ENCODE data around the gene FAM124A.

The FAM124A gene, protein sequence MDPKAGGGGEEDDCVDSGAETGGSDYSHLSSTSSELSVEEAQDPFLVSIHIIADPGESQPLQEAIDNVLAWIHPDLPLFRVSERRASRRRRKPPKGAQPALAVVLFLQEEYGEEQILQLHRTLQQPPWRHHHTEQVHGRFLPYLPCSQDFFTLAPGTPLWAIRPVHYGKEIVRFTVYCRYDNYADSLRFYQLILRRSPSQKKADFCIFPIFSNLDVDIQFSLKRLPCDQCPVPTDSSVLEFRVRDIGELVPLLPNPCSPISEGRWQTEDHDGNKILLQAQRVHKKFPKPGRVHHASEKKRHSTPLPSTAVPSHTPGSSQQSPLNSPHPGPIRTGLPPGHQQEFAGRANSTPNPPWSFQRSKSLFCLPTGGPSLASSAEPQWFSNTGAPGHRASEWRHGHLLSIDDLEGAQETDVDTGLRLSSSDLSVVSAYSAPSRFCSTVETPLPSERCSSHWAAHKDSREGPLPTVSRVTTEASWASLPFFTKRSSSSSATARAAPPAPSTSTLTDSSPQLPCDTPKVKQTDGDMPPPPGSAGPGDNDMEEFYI

DNA sequence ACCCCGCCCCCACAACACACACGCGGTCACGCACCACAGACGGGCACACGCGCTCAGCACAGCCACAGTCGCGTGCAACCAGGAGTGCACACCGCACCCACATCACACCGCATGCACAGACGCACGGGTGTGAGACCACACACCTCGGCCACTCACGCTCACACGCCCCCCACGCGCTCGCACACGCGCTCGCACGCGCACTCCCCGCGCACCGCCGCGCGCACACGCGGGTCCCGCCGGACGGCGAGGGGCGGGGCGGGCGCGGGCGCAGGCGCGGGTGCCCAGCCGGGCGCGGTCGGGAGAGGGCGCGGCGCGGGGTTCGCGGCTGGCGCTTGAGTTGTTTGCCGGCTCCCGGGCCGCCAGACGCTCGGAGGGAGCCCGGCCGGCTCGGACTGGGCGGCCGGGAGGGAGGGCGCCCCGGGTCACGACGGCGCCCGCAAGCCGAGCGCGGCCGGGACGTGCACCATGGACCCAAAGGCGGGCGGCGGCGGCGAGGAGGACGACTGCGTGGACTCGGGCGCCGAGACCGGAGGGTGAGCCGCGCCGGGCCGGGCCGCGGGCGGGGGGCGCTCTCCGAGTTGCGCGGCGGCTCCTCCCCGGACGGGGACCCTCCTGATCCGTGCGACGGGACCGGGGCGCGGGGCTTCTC lies at the start of gene FAM124A:
FAM124A (plus strand) TSS at position 362 of the 649 bp plus-strand sequence; CDS start at position 466, 104 bp downstream.
- DNase-seq (ENCODE audit: low read depth), result no peak

DNA sequence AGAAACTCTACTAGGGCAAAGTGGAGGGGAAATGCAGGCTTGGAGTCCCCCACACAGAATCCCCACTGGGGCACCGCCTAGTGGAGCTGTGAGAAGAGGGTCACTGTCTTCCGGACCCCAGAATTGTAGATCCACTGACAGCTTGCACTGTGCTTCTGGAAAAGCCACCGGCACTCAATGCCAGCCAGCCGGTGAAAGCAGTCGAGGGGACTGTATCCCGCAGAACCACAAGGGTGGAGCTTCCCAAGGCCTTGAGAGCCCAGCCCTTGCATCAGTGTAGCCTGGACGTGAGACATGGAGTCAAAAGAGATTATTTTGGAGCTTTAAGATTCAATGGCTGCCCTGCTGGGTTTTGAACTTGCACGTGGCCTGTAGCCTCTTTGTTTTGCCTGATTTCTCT lies 47.2 kb upstream of the FAM124A start:
- no peak for DNase-seq (ENCODE audit: low read depth)

DNA sequence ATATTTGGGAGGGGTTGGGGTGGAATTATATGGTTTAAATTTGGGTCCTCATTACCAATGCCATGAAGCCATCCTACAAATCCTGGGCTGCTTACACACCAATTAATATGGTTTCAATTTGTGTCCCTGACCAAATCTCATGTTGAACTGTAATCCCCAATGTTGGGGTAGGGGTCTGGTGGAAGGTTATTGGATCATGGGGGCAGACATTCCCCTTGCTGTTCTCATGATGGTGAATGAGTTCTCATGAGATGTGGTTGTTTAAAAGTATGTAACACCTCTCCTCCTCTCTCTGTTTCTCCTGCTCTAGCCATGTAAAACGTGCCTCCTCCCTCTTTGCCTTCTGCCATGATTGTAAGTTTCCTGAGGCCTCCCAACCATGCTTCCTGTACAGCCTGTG lies 46.6 kb upstream of the FAM124A start:
- no peak for DNase-seq (ENCODE audit: low read depth)

DNA sequence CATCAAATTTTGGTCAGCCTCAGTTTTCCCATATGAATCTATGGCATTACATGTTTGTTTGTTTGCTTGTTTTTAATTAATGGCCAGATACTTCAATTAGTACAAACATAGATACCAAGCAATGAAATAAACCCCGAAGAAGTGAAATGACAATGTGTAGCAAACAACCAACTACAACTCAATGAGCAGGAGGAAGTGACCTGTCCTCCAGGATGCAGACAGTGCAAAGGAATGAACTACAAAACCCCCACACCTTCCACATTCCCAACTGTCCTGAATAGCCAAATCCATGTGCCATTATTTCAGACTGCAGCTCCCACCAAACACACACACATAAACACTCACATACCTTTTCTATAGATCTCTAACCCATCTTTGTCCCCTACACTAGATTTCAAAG lies 45.0 kb upstream of the FAM124A start:
- DNase-seq (ENCODE audit: low read depth), result no peak

DNA sequence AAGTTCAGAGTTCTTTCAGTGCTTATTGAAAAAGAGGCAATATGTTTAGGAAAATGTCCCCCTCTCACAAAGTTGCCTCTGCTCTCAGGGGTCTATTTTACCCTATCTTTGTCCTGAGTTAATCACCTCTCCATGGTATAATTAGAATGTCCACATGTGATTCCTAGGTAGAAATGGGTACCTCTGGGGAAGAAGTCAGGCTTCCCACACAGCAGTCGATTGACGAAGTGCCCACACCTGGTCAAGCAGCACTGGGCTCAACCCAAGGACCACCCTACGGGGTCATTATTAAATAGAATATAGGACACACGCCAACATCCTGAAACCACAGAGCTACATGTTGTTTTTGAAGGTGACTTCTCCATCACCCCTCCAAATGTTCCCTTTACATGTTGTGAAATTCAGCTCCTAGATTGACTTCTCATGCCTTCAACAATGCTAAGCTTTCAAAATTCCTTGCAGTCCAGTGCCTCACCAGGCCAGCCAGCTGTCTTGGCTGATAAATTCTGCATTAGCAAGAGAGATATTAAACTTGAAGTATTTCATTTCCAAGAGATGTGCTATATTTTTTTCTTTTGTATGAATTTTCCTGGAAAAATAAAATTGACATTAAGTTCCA lies 43.6 kb upstream of the FAM124A start:
- DNase-seq (ENCODE audit: low read depth), result no peak

DNA sequence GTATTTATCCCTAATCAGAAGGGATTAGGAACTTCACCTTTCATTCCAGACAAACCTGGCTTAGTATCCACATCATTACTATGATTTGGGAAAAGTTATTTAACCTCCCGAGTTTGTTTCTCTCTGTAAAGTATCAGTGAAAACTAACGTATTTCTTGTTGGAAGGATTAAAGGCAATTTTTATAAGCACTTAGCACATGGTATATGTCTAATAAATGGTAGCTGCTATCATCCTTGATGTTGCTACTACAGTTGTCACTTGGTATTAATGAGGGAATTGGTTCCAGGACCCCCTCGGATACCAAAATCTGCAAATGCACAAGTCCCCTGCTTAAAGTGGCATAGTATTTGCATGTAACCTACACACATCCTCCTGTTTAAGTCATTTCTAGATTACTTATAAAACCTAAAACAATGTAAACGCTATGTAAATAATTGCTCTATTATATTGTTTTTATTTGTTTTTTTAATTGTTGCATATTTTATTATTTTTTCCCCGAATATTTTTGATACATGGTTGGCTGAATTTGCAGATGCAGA lies 42.7 kb upstream of the FAM124A start:
- DNase-seq (ENCODE audit: low read depth), result no peak

DNA sequence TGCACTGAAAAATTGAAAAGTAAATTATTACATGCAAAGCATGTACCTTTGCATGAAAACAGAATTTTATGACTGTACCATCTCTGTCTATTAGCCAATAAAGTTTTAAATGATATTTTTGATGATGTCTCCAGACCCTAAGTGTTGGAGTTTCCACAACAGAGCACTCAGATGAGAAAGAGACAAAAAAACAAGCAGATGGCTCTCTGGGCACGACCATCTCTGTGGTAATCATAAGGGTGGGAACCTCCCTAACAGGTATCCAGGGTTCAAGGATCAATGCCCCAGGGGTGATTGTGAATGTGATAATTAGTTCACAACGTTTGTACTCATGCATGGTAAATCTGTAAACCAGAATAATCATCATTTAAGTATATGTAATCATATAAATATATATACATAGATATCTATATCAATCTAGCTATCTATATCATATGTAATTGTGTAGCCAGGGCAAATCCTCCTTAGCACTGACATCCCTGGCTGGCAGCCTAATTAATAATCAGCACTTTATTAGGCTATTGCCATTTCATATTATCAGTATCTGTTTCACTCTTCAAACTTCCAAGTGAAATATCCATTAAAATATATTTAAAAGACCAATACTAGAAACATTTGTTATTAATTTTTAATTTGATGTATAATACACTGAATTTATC lies 41.2 kb upstream of the FAM124A start:
- DNase-seq (ENCODE audit: low read depth), result no peak

DNA sequence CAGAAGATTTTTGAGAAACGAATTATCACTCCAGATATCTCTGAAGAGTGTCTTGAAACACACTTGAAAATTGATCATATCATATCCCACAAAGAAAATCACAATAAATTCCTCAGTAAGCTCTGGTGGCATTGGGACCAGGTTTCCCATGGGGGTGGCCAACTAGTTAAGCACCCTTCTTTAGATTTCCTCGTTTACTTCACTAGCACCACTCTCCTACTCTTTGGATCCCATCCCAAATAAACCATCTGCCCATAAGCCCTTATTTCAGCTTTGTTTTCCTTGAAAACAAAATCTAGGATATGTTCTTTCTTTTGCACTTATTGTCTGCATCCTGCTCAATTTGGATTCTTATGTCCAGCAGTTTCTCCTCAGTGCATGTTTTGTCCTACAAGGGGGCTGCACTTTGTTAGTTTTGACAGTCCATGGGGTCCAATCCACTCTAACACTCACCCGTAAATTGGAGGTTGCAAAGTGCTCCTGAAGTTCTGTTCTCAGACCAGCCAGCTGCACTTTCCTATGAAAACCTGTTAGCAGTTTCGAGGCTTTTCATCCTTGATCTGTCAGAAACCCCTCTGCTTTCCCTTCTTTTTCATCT lies 40.3 kb upstream of the FAM124A start:
- DNase-seq (ENCODE audit: low read depth), result no peak

DNA sequence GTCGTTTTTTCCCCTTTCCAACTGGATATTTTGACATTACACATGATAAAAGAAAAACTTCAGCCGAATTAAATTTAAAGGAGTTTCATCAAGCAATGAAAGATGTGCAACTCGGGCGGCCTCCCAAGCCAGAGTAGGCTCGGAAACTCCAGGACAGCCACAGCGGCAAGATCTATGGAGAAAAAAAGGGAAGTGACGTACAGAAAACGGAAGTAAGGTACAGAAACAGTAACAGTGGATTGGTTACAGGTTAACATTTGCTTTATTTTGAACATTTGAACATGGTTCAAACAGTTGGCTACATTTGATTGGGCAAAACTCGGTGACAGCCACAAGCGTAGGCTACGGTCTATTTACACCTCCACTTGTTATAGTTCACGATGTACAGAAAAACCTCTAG lies 30.5 kb upstream of the FAM124A start:
- DNase-seq (ENCODE audit: low read depth), result no peak

DNA sequence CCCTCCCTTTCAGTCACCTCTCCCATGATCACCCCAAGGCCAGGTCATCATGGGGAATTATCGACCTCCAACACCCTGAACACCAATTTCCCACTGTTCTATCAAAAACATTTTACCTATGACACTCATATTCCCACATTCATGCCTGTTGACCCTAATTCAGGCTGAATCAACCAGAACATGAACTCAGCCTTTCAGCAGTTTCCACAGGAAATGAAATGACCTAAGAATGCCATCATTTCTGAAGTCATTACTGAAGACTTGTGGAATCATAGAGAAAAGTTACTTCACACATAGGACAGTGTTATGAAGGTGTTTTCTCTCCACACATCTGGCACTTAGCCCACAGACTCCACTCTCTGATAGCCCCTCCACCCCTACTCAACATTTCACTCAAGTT lies 29.9 kb upstream of the FAM124A start:
- no peak for DNase-seq (ENCODE audit: low read depth)

DNA sequence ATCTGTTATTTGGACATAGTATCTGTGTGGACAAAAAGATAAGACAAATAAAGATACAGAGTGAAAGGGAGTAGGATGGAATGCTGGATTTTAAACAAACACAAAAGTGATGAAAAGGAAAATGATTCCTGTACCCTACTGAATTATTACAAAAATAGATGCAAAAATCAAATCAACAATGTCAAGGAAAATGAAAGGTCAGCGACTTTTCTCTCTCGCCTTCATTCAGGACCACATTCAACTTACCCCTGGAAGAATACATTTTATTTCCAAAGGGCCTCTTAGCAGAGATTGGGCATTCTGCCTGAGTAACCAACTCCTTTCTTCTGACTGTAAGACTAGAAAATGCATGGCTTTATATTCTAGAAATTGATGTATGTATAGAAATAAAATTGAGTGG lies 28.8 kb upstream of the FAM124A start:
- no peak for DNase-seq (ENCODE audit: low read depth)

DNA sequence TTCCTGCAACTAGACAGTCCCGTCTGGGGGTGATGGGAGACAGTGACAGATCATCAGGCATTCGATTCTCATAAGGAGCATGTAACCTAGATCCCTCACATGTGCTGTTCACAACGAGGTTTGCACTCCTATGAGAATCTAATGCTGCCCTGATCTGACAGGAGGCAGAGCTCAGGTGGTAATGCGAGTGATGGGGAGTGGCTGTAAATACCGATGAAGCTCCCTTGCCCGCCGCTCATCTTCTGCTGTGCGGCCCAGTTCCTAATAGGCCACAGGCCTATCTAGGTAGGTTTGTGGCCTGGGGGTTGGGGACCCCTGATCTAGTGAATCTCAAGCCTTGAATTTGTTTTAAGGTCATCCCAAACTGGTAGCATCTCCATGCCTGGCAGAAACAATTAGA lies 27.3 kb upstream of the FAM124A start:
- DNase-seq (ENCODE audit: low read depth), result no peak

DNA sequence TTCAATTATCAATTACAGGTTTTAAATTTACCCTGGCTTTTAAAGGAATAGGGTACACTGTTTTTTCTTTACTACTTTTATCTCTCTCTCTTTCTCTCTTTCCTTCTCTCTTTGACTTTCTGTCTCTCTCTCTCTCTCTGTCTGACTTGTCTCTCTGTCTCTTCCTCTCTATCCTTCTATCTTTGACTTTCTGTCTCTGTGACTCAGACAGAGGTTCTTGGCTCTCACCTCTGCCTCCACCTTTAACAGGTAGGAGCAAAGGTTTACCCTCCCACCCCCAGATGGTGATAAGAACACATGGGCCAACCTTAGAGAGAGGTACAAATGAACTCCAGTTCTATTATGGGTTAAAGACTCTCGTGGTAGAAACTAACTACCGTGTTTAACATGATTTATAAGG lies 20.3 kb upstream of the FAM124A start:
- no peak for DNase-seq (ENCODE audit: low read depth)

DNA sequence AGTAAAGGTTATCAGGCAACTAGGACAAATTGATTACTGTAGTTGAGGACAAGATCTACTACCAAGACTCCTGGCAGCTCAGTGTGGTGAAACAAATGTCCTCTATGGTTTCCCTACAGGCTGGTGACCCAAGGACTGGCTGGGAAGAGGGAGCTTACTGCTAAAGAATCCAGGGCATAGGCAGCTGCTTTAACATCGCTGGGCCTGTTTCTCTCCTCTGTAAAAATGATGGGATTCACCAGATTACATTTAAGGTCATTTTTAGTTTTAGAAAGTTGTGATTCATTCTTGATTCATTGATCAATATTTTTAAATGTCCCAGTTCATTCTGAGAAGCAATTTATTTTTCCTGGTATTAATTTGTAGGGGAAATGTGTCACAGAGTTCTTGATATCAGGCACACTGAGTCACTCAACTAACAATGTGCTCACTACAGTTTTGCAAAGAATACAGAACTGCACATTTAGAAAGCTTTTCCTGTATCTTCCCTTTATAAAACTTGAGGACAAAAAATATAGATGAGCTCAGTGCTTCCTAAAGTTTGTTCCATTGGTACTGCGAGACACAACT lies 19.6 kb upstream of the FAM124A start:
- no peak for DNase-seq (ENCODE audit: low read depth)

DNA sequence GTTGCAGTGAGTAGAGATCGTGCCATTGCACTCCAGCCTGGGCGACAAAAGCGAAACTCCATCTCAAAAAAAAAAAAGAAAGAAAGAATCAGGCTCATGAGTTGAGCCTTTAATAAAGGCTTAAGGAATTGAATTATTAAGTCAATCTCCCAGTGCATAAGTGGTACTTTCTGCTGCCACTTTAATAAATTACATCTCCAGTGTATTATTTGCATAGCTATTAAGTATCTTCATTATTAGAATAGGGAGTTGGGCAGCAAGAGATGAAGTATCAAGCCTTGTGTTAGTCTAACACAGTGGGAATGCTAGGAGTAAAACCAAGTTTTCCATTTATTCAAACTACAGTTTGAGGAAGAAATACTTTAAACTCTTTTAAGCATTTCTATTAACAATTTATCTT lies 15.6 kb upstream of the FAM124A start:
- no peak for DNase-seq (ENCODE audit: low read depth)

DNA sequence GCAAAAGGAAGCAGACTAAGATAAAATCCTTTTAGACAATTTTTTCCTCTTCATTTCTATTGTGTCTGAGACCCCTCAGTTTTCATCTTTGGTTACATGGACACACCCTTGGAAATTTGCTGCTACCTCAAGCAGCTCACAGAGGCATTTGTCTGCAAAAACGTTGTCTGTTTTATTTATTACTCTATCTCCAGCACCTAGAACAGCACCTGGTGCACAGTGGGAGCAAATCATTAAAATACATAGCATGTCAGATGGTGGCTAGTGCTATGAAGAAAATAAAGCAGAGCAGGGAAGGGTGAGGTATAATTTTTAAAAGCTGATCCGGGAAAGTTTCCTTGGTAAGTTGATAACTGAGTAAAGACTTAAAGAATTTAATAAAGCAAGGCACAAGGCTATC lies 14.3 kb upstream of the FAM124A start:
- no peak for DNase-seq (ENCODE audit: low read depth)

DNA sequence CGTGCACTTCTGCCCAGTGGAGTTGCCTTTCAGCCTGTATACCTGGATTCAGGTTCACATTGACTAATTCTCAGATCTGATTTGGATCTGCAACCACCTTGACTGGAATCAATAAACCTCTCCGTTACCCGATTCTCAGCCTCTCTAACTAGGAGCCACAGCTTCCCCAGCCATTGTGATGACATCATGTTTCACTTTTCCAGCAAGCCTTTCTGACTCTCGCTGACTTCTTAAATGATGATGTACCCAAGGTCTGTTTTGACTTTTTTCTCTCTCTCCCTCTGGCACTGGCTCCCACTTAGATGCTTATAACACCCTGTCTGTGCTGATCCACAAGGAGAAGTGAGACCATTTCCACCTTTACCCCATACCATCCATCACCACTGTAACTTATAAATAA lies 13.5 kb upstream of the FAM124A start:
- no peak for DNase-seq (ENCODE audit: low read depth)

DNA sequence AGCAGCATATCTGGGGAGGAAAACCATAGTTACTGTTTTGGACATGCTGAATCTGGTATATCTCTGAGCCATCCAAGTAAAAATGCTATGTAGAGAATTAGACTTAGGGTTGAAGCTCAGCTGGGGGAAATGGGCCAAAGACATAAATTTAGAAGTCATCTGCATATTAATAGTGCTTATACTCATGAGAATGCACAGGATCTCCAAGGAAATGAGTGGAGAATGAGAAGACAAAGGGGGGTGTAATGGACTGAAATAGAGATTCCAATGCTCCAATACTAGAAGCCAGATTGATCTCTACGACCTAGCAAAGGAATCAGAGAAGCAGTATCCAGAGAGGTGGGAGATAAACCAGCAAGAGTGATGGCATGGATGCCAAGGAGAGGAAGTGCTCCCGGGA lies 10.3 kb upstream of the FAM124A start:
- DNase-seq (ENCODE audit: low read depth), result no peak

DNA sequence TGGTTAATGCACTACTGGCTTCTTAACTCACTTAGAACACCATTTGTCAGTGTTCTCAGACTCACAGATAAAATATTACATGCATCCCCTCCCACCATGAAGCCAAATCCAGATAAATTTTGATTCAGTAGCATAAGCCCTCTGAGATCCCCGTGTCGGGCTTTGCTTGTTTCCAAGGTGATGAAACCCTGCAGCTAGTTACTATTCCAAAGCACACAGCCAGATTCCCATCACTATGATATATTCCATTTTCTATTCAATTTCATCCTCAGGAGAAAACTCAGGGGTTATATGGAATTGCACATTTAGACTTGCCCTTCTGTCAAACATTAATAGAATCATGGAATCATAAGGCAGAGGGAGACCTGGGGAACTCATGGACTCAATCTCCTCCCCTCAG lies 9.4 kb upstream of the FAM124A start:
- no peak for DNase-seq (ENCODE audit: low read depth)

DNA sequence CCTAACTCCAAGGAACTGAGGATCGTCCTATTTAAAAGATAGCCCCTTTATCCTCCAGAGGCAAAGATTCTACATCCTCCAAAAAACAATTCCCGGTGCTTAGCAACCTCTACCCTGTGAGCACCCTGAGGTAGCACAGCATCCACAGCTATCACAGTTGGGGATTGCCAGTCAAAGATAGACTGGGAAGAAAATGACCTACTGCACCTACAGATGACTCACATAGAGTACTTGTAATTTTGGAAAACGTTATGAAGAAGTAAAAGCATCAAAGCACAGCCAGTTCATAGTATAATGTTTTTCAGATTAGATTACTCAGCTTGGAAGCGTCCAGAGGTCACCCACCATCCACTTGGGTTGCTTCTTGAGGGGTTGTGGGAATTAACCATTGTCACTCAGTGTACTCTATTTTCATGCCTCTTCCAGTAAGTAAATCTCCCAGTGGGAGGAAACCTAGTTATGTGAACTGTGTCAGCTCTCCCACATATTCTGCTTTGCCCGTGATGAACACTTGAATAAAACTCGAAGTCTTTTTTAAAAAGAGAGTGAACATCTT lies 8.9 kb upstream of the FAM124A start:
- no peak for DNase-seq (ENCODE audit: low read depth)

DNA sequence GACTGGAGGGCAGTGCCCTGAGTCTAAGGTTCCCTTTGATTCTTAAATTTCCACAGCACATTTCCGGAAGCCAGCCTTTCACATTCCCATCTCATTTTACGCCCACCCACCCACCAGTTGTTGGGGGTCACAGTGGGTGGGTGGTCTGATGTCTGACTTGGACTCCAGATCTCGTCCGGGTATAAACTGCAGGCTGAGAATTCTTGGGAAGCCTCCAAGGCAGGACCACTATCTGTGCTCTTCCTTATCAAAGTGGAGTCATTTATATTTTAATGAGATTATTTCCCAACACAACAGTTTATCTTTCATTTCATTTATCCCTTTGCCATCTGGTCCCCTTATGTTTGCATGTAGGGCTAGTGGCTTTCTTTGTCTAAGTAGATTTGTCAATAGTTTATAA lies 3.6 kb upstream of the FAM124A start:
- DNase-seq (ENCODE audit: low read depth), result no peak
